Measurements from ENCODE around the gene ZNF587. TPM values are rescaled to one million over a fixed set of nuclear protein-coding genes. Genes with fewer than 3 reads are reported as not detected.
"Not testable (repeated sequence)": the region's sequence is repeated elsewhere in the genome, so short reads cannot be mapped to it uniquely, and the experiment has no call there.

Gene ZNF587
- total RNA-seq, 1 experiment from 2014 or later: 12.3 TPM

GRCh38 chr19:57838622-57839191, 11.0 kb upstream of the ZNF587 start:
- not testable (repeated sequence) for H3K4me3 ChIP-seq; H3K4me1 ChIP-seq (replicated peaks); H3K27me3 ChIP-seq (replicated peaks); DNase-seq (ENCODE audit: low read depth in 1 of 2, low spot score in 2 of 2); H3K27ac ChIP-seq; H3K9me3 ChIP-seq (replicated peaks)
- peaks cover 30% of the 10 kb centered on the region for H3K36me3 ChIP-seq

- peaks cover 49% of the 10 kb centered on the region for H3K36me3 ChIP-seq
- no peaks in the 10 kb centered on the region for H3K4me1 ChIP-seq (replicated peaks)
- H3K27ac ChIP-seq: no peak overlapping the region
- H3K27me3 ChIP-seq (replicated peaks): no peaks in the 10 kb centered on the region
- H3K4me3 ChIP-seq: no peak overlapping the region
- no peak for DNase-seq (ENCODE audit: low read depth in 1 of 2, low spot score in 2 of 2)
- no peaks in the 10 kb centered on the region for H3K9me3 ChIP-seq (replicated peaks)
These were observed 8.4 kb upstream of the ZNF587 start for GRCh38 chr19:57841122-57841763.

GRCh38 chr19:57847164-57847563, 2.5 kb upstream of the ZNF587 start:
- H3K9me3 ChIP-seq (replicated peaks); DNase-seq (ENCODE audit: low read depth in 1 of 2, low spot score in 2 of 2); H3K4me3 ChIP-seq; H3K4me1 ChIP-seq (replicated peaks); H3K27ac ChIP-seq; H3K27me3 ChIP-seq (replicated peaks): not testable (repeated sequence)
- H3K36me3 ChIP-seq: peaks cover 40% of the 10 kb centered on the region

- H3K27me3 ChIP-seq (replicated peaks); H3K27ac ChIP-seq; H3K4me1 ChIP-seq (replicated peaks); DNase-seq (ENCODE audit: low read depth in 1 of 2, low spot score in 2 of 2); H3K9me3 ChIP-seq (replicated peaks): not testable (repeated sequence)
- Histone ChIP-seq H3K36me3 (peaks cover 39% of the 10 kb centered on the region), H3K4me3 (peak overlapping the region; percentile 51)
These were observed 445 bp upstream of the ZNF587 start for GRCh38 chr19:57849162-57849665.

- peak in 1 of 2 experiments; percentile 45 for DNase-seq (ENCODE audit: low read depth in 1 of 2, low spot score in 2 of 2)
- Histone ChIP-seq H3K36me3 (peaks cover 34% of the 10 kb centered on the region), H3K4me1 (replicated peaks) (peaks cover 4% of the 10 kb centered on the region; the same call in 1 of the 2 replicates), H3K4me3 (peak overlapping the region; percentile 51), H3K27ac (peak overlapping the region; percentile 44), H3K27me3 (replicated peaks) (no peaks in the 10 kb centered on the region), H3K9me3 (replicated peaks) (no peaks in the 10 kb centered on the region)
These were observed 926 bp downstream of the ZNF587 start for GRCh38 chr19:57850553-57851017.

GRCh38 chr19:57851812-57852603, 2.3 kb downstream of the ZNF587 start:
- H3K27ac ChIP-seq; H3K27me3 ChIP-seq (replicated peaks); H3K4me3 ChIP-seq; H3K4me1 ChIP-seq (replicated peaks); H3K9me3 ChIP-seq (replicated peaks); DNase-seq (ENCODE audit: low read depth in 1 of 2, low spot score in 2 of 2): not testable (repeated sequence)
- peaks cover 43% of the 10 kb centered on the region for H3K36me3 ChIP-seq

- H3K9me3 ChIP-seq (replicated peaks); H3K27ac ChIP-seq; H3K27me3 ChIP-seq (replicated peaks); H3K4me1 ChIP-seq (replicated peaks); H3K4me3 ChIP-seq; DNase-seq (ENCODE audit: low read depth in 1 of 2, low spot score in 2 of 2): not testable (repeated sequence)
- peaks cover 52% of the 10 kb centered on the region for H3K36me3 ChIP-seq
These were observed 4.5 kb downstream of the ZNF587 start for GRCh38 chr19:57854117-57854516.

- H3K9me3 ChIP-seq (replicated peaks): not testable (repeated sequence)
These were observed 12.7 kb downstream of the ZNF587 start for GRCh38 chr19:57862351-57862750.

GRCh38 chr19:57867868-57868492, 18.3 kb downstream of the ZNF587 start:
- no peak for DNase-seq (ENCODE audit: low read depth in 1 of 2, low spot score in 2 of 2)
- no peak overlapping the region for H3K27ac ChIP-seq
- no peaks in the 10 kb centered on the region for H3K4me1 ChIP-seq (replicated peaks)
- H3K36me3 ChIP-seq: peaks cover 44% of the 10 kb centered on the region
- H3K4me3 ChIP-seq: no peak overlapping the region
- H3K27me3 ChIP-seq (replicated peaks): no peaks in the 10 kb centered on the region
- peaks cover 28% of the 10 kb centered on the region for H3K9me3 ChIP-seq (replicated peaks)

More at GRCh38 chr19:57862351-57862750, 12.7 kb downstream of the ZNF587 start:
- H3K36me3 ChIP-seq: peaks cover 73% of the 10 kb centered on the region
- H3K4me1 ChIP-seq (replicated peaks); DNase-seq (ENCODE audit: low read depth in 1 of 2, low spot score in 2 of 2); H3K27ac ChIP-seq; H3K4me3 ChIP-seq; H3K27me3 ChIP-seq (replicated peaks): not testable (repeated sequence)

GRCh38 chr19:57869655-57870054, 20.0 kb downstream of the ZNF587 start:
- not testable (repeated sequence) for DNase-seq (ENCODE audit: low read depth in 1 of 2, low spot score in 2 of 2); H3K27ac ChIP-seq; H3K27me3 ChIP-seq (replicated peaks); H3K4me3 ChIP-seq; H3K4me1 ChIP-seq (replicated peaks)
- H3K9me3 ChIP-seq (replicated peaks): peaks cover 34% of the 10 kb centered on the region
- peaks cover 33% of the 10 kb centered on the region for H3K36me3 ChIP-seq

GRCh38 chr19:57870225-57870624, 20.6 kb downstream of the ZNF587 start:
- H3K4me1 ChIP-seq (replicated peaks): no peaks in the 10 kb centered on the region
- no peaks in the 10 kb centered on the region for H3K27me3 ChIP-seq (replicated peaks)
- DNase-seq (ENCODE audit: low read depth in 1 of 2, low spot score in 2 of 2): no peak
- H3K36me3 ChIP-seq: peaks cover 27% of the 10 kb centered on the region
- no peak overlapping the region for H3K4me3 ChIP-seq
- peaks cover 34% of the 10 kb centered on the region for H3K9me3 ChIP-seq (replicated peaks)
- H3K27ac ChIP-seq: no peak overlapping the region

GRCh38 chr19:57872450-57872849, 22.8 kb downstream of the ZNF587 start:
- Histone ChIP-seq H3K27ac (no peak overlapping the region), H3K36me3 (peaks cover 9% of the 10 kb centered on the region), H3K4me1 (replicated peaks) (no peaks in the 10 kb centered on the region), H3K9me3 (replicated peaks) (peaks cover 34% of the 10 kb centered on the region), H3K4me3 (no peak overlapping the region), H3K27me3 (replicated peaks) (no peaks in the 10 kb centered on the region)
- no peak for DNase-seq (ENCODE audit: low read depth in 1 of 2, low spot score in 2 of 2)

- not testable (repeated sequence) for DNase-seq (ENCODE audit: low read depth in 1 of 2, low spot score in 2 of 2); H3K27ac ChIP-seq; H3K4me3 ChIP-seq; H3K36me3 ChIP-seq; H3K4me1 ChIP-seq (replicated peaks); H3K27me3 ChIP-seq (replicated peaks)
- H3K9me3 ChIP-seq (replicated peaks): peaks cover 26% of the 10 kb centered on the region
These were observed 24.5 kb downstream of the ZNF587 start for GRCh38 chr19:57873883-57874799.

Data from SJSA1 (cell line).